ENCODE results near the gene R3HDML. TPM values are rescaled to one million over a fixed set of nuclear protein-coding genes. Genes with fewer than 3 reads are reported as not detected.

R3HDML gene
- total RNA-seq, 4 donors from 2014 or later = not detected

- in situ Hi-C loops (cut with MboI; ENCODE audit: low sequenced_read_pairs in 4 of 4) = loop anchor here (10.0 to 25.0 kb wide), 2 partner anchors 188 to 190 kb away; no protein-coding TSS in a partner anchor
- ATAC-seq = no peak
- Histone ChIP-seq H3K4me1 (no peaks in the 10 kb centered on the region), H3K27me3 (no peaks in the 10 kb centered on the region), H3K36me3 (no peaks in the 10 kb centered on the region), H3K9me3 (no peaks in the 10 kb centered on the region), H3K27ac (no peak overlapping the region), H3K4me3 (no peak overlapping the region)
- no peak for DNase-seq
- intact Hi-C loops (cut with DNase I; ENCODE audit: low total_unique reads) = loop anchor here (10.0 kb wide), 1 partner anchor 848 kb away; the partner anchor contains the start of gene SRSF6
- TF ChIP-seq POLR2A (IDR thresholded peaks at IDR 0.05) (no peak), CTCF (IDR thresholded peaks at IDR 0.05 in 4 of 5, conservative IDR thresholded peaks at IDR 0.05 in 1 of 5) (no peak)
These were observed 34.1 kb upstream of the R3HDML start for GRCh38 chr20:44302736-44303135.

- TF ChIP-seq CTCF (IDR thresholded peaks at IDR 0.05 in 4 of 5, conservative IDR thresholded peaks at IDR 0.05 in 1 of 5) (no peak), POLR2A (IDR thresholded peaks at IDR 0.05) (no peak)
- H3K36me3 ChIP-seq = no peaks in the 10 kb centered on the region
- H3K27me3 ChIP-seq = no peaks in the 10 kb centered on the region
- H3K9me3 ChIP-seq = no peaks in the 10 kb centered on the region
- ATAC-seq = no peak
- DNase-seq = no peak
- intact Hi-C loops (cut with DNase I; ENCODE audit: low total_unique reads) = loop anchor here (10.0 kb wide), 1 partner anchor 850 kb away; the partner anchor contains the start of gene SRSF6
- no peak overlapping the region for H3K4me3 ChIP-seq
- in situ Hi-C loops (cut with MboI; ENCODE audit: low sequenced_read_pairs in 4 of 4) = loop anchor here (10.0 to 25.0 kb wide), 2 partner anchors 190 to 192 kb away; no protein-coding TSS in a partner anchor
- no peak overlapping the region for H3K27ac ChIP-seq
- peaks cover 3 to 11% of the 10 kb centered on the region in 2 donors for H3K4me1 ChIP-seq
These were observed 32.5 kb upstream of the R3HDML start for GRCh38 chr20:44304383-44304782.

- H3K4me3 ChIP-seq = no peak overlapping the region
- TF ChIP-seq POLR2A (IDR thresholded peaks at IDR 0.05) (no peak), CTCF (IDR thresholded peaks at IDR 0.05 in 4 of 5, conservative IDR thresholded peaks at IDR 0.05 in 1 of 5) (no peak)
- no peak overlapping the region for H3K27ac ChIP-seq
- in situ Hi-C loops (cut with MboI; ENCODE audit: low sequenced_read_pairs in 4 of 4) = loop anchor here (10.0 to 25.0 kb wide), 2 partner anchors 192 to 195 kb away; no protein-coding TSS in a partner anchor
- DNase-seq (no peak), ATAC-seq (no peak)
- intact Hi-C loops (cut with DNase I; ENCODE audit: low total_unique reads) = loop anchor here (5.0 to 10.0 kb wide), 2 partner anchors 225 to 852 kb away; partner anchors contain the start of gene SRSF6
- no peaks in the 10 kb centered on the region for H3K9me3 ChIP-seq
- H3K36me3 ChIP-seq = no peaks in the 10 kb centered on the region
- H3K27me3 ChIP-seq = no peaks in the 10 kb centered on the region
- peaks cover 11 to 22% of the 10 kb centered on the region in 2 donors for H3K4me1 ChIP-seq
These were observed 29.9 kb upstream of the R3HDML start for GRCh38 chr20:44306927-44307326.

- H3K27ac ChIP-seq = peak overlapping the region; percentile 85 to 93 (median 88)
These were observed 26.8 kb upstream of the R3HDML start for GRCh38 chr20:44309763-44310663.

More at GRCh38 chr20:44309763-44310663, 26.8 kb upstream of the R3HDML start:
- no peak for TF ChIP-seq CTCF (IDR thresholded peaks at IDR 0.05 in 4 of 5, conservative IDR thresholded peaks at IDR 0.05 in 1 of 5)
- no peak for TF ChIP-seq POLR2A (IDR thresholded peaks at IDR 0.05)
- peak overlapping the region; percentile 82 to 97 (median 88) for H3K4me3 ChIP-seq
- no peaks in the 10 kb centered on the region for H3K36me3 ChIP-seq
- peaks cover 11 to 22% of the 10 kb centered on the region in 2 donors for H3K4me1 ChIP-seq
- in situ Hi-C loops (cut with MboI; ENCODE audit: low sequenced_read_pairs in 4 of 4) = loop anchor here (5.0 to 25.0 kb wide), 3 partner anchors 93 to 198 kb away; no protein-coding TSS in a partner anchor
- peak; percentile 36 to 49 for ATAC-seq
- no peaks in the 10 kb centered on the region for H3K27me3 ChIP-seq
- intact Hi-C loops (cut with DNase I; ENCODE audit: low total_unique reads) = loop anchor here (2.0 to 10.0 kb wide), 5 partner anchors 208 to 855 kb away; partner anchors contain the start of gene SRSF6
- no peaks in the 10 kb centered on the region for H3K9me3 ChIP-seq
- DNase-seq = peak; percentile 10 to 46
